Fibroblast of lung (primary cell): ENCODE data around the gene TGFBR2. TPM values are rescaled to one million over a fixed set of nuclear protein-coding genes. Genes with fewer than 3 reads are reported as not detected.

Experiments
- DNase-seq, 2 donors: peaks; one replicate each; pipeline versions ENCODE4 v3.0.0 to v3.0.0-alpha.2; 2010; ENCODE audit warnings: low read depth in 2 of 2
- H2AFZ ChIP-seq: 2 replicates; pipeline ENCODE4 v1.5.1; 2012; ENCODE audit warnings: low read length, control low read depth, inconsistent platforms
- H3K27ac ChIP-seq: 2 replicates; pipeline ENCODE4 v1.5.1; 2011; ENCODE audit warnings: low read length, control low read depth; ENCODE audit not compliant: insufficient read depth
- H3K27me3 ChIP-seq: 2 replicates; pipeline ENCODE4 v1.5.1; 2011; ENCODE audit warnings: mild to moderate bottlenecking, low read length; ENCODE audit not compliant: control insufficient read depth, insufficient read depth
- H3K36me3 ChIP-seq: 2 replicates; pipeline ENCODE4 v1.5.1; 2011; ENCODE audit warnings: low read length; ENCODE audit not compliant: control insufficient read depth, insufficient read depth
- H3K4me1 ChIP-seq: 2 replicates; pipeline ENCODE4 v1.5.1; 2011; ENCODE audit warnings: low read length; ENCODE audit not compliant: control insufficient read depth, insufficient read depth; ENCODE audit errors: extremely low read depth
- H3K4me2 ChIP-seq: 2 replicates; pipeline ENCODE4 v1.5.1; 2011; ENCODE audit warnings: low read length, control low read depth; ENCODE audit not compliant: insufficient read depth; ENCODE audit errors: extremely low read depth
- H3K4me3 ChIP-seq, 4 experiments: fragments of 200-600 bp in 1 of 4; sonication (generic) in 1 of 4; replicated peaks in 1 of 4; 2 replicates each; pipeline ENCODE4 v1.5.1; 2011 to 2016; ENCODE audit warnings: low read length in 4 of 4, low read depth in 3 of 4, mild to moderate bottlenecking in 3 of 4, control low read depth in 2 of 4, inconsistent platforms in 1 of 4, mixed read lengths in 1 of 4; ENCODE audit not compliant: insufficient read depth in 1 of 4; ENCODE audit errors: control extremely low read depth in 1 of 4
- H3K79me2 ChIP-seq: 2 replicates; pipeline ENCODE4 v1.5.1; 2012; ENCODE audit warnings: mild to moderate bottlenecking, low read length, inconsistent platforms; ENCODE audit not compliant: control insufficient read depth, insufficient read depth
- H3K9ac ChIP-seq: 2 replicates; pipeline ENCODE4 v1.5.1; 2011; ENCODE audit warnings: mild to moderate bottlenecking, low read length, control low read depth; ENCODE audit not compliant: insufficient read depth
- H3K9me3 ChIP-seq: 2 replicates; pipeline ENCODE4 v1.5.1; 2012; ENCODE audit warnings: low read depth, low read length; ENCODE audit not compliant: control insufficient read depth, insufficient read depth
- H4K20me1 ChIP-seq: 2 replicates; pipeline ENCODE4 v1.5.1; 2011; ENCODE audit warnings: low read length; ENCODE audit not compliant: control insufficient read depth, insufficient read depth; ENCODE audit errors: extremely low read depth
- CTCF ChIP-seq, 2 donors: IDR thresholded peaks in 1 of 2; conservative IDR thresholded peaks in 1 of 2; 1 replicate in 1 of 2; 2 replicates in 1 of 2; pipeline ENCODE4 v1.5.1; 2011 to 2012; ENCODE audit warnings: low read length in 2 of 2, control low read depth in 1 of 2, inconsistent platforms in 1 of 2, low read depth in 1 of 2, mild to moderate bottlenecking in 1 of 2
- EZH2 ChIP-seq: IDR thresholded peaks from 2 replicates; pipeline ENCODE4 v1.5.1; 2012; ENCODE audit warnings: low read length, control low read depth, mild to moderate bottlenecking; ENCODE audit errors: missing control alignments
- polyA plus RNA-seq, 2 donors: library from polyadenylated mRNA; depleted of rRNA in 1 of 2; stranded (reverse) in 1 of 2; unstranded in 1 of 2; fragments of >200 nt; gene quantifications; 2 replicates each; pipeline ENCODE4 v1.2.1, GENCODE V29; 2011 to 2012; ENCODE audit warnings: missing spikeins in 1 of 2
- total RNA-seq: library from RNA; depleted of rRNA; stranded (reverse); fragments of >200 nt; gene quantifications from 2 replicates; pipeline ENCODE4 v1.2.1, GENCODE V29; 2014

TGFBR2 gene
- total and polyA plus RNA-seq, 2 donors (not counting 1 experiment from before 2014, with no cell fraction given), result 93.0 to 126 TPM

GRCh38 chr3:30691249-30691880 lies 85.0 kb downstream of the TGFBR2 start:
- Histone ChIP-seq H3K27ac (no peak overlapping the region), H3K4me1 (peaks cover 13% of the 10 kb centered on the region)

GRCh38 chr3:30691944-30692343 lies 85.5 kb downstream of the TGFBR2 start:
- no peaks in the 10 kb centered on the region for H3K27me3 ChIP-seq
- H3K9me3 ChIP-seq, result no peaks in the 10 kb centered on the region
- no peak for DNase-seq
- no peaks in the 10 kb centered on the region for H3K79me2 ChIP-seq
- no peak overlapping the region for H3K9ac ChIP-seq
- H3K4me2 ChIP-seq, result no peak overlapping the region
- no peak overlapping the region for H3K27ac ChIP-seq
- no peak overlapping the region for H2AFZ ChIP-seq
- H3K4me3 ChIP-seq, result no peak overlapping the region
- peaks cover 10% of the 10 kb centered on the region for H3K36me3 ChIP-seq
- TF ChIP-seq EZH2 (no peak), CTCF (conservative IDR thresholded peaks at IDR 0.05 in 1 of 2, IDR thresholded peaks at IDR 0.05 in 1 of 2; ENCODE audit: low read depth in 1 of 2, low read length in 2 of 2) (no peak)
- peaks cover 13% of the 10 kb centered on the region for H3K4me1 ChIP-seq
- H4K20me1 ChIP-seq, result no peaks in the 10 kb centered on the region

More at GRCh38 chr3:30691249-30691880, 85.0 kb downstream of the TGFBR2 start:
- Histone ChIP-seq H3K9ac (no peak overlapping the region), H3K9me3 (no peaks in the 10 kb centered on the region), H3K4me3 (no peak overlapping the region), H3K36me3 (peaks cover 10% of the 10 kb centered on the region), H3K4me2 (no peak overlapping the region), H3K27me3 (no peaks in the 10 kb centered on the region), H2AFZ (no peak overlapping the region), H4K20me1 (no peaks in the 10 kb centered on the region), H3K79me2 (no peaks in the 10 kb centered on the region)
- no peak for DNase-seq
- TF ChIP-seq EZH2, result no peak
- no peak for TF ChIP-seq CTCF (conservative IDR thresholded peaks at IDR 0.05 in 1 of 2, IDR thresholded peaks at IDR 0.05 in 1 of 2; ENCODE audit: low read depth in 1 of 2, low read length in 2 of 2)

- DNase-seq, result no peak
- H3K4me3 ChIP-seq, result no peak overlapping the region
- H3K9ac ChIP-seq, result no peak overlapping the region
- H4K20me1 ChIP-seq, result no peaks in the 10 kb centered on the region
- peaks cover 10% of the 10 kb centered on the region for H3K36me3 ChIP-seq
- H3K4me1 ChIP-seq, result peaks cover 13% of the 10 kb centered on the region
- no peaks in the 10 kb centered on the region for H3K27me3 ChIP-seq
- no peak overlapping the region for H3K4me2 ChIP-seq
- H3K79me2 ChIP-seq, result no peaks in the 10 kb centered on the region
- no peak overlapping the region for H2AFZ ChIP-seq
- no peak overlapping the region for H3K27ac ChIP-seq
- H3K9me3 ChIP-seq, result no peaks in the 10 kb centered on the region
- TF ChIP-seq EZH2 (no peak), CTCF (conservative IDR thresholded peaks at IDR 0.05 in 1 of 2, IDR thresholded peaks at IDR 0.05 in 1 of 2; ENCODE audit: low read depth in 1 of 2, low read length in 2 of 2) (no peak)
Observed at GRCh38 chr3:30692498-30693130, 86.2 kb downstream of the TGFBR2 start.
